GM18951 (cell line): ENCODE measurements around the gene COPG2.
"Not testable (repeated sequence)": the region's sequence is repeated elsewhere in the genome, so short reads cannot be mapped to it uniquely, and the experiment has no call there.

Experiments used
- POLR2A ChIP-seq: IDR thresholded peaks from 4 replicates; pipeline ENCODE4 v1.6.1; 2011; ENCODE audit warnings: mild to moderate bottlenecking; ENCODE audit not compliant: insufficient read length, insufficient read depth; ENCODE audit errors: extremely low read depth
- in situ Hi-C: fragments of 300-500 bp; cut with MboI; formaldehyde crosslinking; loops from one replicate; pipeline ENCODE4 v1.12.0; 2022; ENCODE audit warnings: low sequenced_read_pairs, mixed read lengths, inconsistent platforms; ENCODE audit not compliant: unreplicated experiment

Gene COPG2

DNA sequence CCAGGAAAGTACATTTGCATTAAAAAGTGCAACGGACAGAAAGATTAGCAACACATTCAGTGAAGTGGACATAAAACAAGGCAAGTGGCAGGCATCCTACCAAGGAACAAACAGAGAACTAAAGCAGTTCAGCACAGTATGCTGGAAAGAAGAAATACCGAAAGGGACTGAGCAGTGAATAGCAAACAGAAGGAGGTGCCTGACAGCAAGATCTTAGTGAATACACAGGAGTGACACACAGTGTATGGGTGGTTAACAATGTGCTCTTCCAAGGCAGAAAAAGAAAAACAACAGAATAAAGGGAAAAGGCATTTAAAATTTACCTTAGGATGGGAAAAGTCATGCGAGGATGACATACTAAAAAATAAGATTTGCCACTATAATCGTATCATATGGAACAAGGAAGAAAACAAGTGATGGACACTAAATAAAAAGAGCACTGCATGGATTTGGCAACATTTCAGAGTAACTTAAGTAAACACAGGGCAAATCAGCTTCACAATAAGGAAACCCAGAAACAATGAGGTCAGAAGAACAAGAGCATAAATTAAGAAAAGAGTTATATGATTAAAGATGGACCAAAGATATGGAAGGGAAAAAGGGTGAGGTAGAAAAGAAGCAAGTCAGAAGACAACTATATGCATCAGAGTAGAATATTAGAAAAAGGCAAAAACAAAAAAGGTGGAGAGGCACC is 147.1 kb downstream of the COPG2 start:
- no peak for TF ChIP-seq POLR2A
- in situ Hi-C loops = no loop called here

DNA sequence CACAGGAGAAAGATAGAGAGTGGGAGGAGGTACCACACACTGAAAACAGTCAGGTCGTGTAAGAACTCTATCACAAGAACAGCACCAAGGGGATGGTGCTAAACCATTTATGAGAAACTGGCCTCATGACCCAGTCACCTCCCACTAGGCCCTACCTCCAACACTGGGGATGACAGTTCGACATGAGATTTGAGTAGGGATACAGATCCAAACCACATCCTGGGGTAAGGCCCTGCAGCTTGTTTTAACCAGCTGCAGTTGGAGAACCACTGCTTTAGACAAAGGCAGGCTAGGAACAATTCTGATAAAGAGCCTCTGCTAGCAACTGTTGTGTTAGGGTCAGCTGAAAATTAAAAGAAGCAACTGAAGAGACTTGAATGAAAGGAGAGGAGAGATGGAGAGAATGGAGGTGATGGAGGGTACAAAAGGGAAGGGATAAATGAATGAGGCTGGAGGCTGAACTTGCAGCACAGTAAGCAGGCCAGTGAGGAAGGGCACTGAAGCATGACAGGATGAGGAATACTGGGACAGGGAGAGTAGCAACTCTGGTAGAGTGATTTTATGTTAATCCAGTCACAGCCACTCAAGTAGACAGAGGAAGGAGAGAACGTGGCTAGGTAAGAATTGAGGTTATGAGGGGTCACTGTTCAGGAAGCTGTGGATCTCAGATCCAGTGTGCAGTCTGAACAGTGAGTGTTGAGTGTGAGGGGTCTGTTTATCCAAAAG is 153.1 kb downstream of the COPG2 start:
- no peak for TF ChIP-seq POLR2A
- in situ Hi-C loops = no loop called here

DNA sequence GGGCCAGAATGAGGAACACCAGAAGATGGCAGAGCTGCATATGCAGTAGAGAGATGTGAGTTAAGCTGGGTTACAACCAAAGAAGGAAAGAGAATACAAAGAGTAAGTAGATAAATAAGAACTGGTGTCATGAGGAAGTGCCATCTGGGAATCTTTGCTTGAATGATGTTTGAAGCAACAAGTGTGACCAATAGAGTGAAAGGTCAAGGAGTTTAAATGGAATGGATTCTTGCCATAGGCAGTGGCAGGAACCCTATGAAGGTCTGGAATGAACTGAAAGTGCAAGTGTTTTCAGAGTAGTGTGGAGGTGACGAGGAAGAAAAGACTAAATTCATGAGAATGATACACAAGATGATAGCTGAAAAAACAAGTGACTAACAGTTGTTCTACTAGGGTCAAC is 155.1 kb downstream of the COPG2 start:
- no peak for TF ChIP-seq POLR2A
- in situ Hi-C loops = no loop called here

DNA sequence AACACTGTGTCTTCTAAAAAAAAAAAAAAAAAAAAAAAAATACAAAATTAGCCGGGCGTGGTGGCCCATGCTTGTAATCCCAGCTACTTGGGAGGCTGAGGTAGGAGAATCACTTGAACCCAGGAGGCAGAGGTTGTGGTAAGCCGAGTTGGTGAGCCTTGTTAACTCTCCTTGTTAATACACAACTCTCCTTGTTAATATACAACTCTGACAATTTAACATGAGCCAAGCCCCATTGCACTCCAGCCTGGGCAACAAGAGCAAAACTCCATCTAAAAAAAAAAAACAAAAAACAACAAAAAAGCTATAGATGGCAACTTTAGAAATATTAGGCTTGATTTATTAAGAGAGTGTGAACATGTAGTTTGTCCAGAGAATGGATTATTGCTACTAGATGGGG is 156.5 kb downstream of the COPG2 start:
- in situ Hi-C loops = not testable (repeated sequence)

DNA sequence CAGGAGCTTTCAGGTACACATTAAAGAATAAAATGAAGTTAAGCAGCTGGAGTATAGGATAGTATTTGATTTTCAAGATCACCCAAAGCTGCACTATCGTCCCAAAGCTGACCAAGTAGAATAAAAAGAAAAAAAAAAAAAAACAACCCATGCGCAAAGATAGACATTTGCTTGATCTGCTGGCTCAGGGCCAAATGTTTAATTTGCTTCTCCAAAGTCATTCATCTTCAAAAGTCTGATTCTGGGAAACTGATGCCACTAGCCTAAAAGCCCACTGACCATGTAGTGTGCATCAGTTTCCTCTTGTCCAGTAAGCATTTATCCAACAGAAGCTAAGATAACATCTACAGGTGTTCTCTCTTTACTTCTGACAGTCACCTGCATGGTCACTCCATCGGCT is 162.2 kb downstream of the COPG2 start:
- in situ Hi-C loops = no loop called here
- TF ChIP-seq POLR2A = no peak

DNA sequence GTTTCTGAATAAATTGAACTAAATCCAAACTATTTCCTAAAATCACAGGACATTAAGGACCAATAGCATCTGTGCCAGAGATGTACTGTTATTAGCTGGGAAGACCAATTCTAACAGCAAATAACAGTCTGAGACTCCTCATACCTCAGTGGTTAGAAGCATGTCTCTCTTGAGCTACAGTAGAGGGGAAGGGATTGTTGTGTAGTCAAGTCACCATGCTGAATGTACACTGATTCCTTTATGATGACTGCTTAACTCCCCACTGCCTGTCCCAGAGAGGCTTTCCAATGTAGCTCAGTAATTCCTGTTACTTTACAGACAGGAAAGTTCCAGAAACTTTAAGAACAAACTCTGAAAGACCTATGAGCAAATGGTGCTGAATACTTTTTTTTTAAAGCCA is 162.8 kb downstream of the COPG2 start:
- in situ Hi-C loops = no loop called here
- no peak for TF ChIP-seq POLR2A

DNA sequence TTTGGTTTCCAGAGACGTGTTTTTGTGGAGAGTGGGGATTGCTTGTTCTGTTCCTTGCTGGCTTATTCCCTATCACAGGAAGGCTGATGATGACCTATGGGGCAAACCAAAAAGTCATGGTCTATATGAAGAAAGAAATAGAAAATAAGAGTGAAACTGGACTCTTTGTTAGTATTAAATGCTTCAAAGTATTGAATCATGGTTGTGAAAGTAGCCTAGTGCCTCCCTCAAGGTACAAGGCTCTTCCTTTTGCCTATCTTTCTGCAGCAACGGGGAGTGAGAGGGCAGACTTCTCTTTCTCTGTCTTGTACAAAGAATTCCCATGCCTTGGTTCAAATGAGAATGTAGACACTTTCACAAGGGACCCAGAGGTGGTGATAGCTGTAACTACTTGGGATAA is 167.6 kb downstream of the COPG2 start:
- in situ Hi-C loops = no loop called here

DNA sequence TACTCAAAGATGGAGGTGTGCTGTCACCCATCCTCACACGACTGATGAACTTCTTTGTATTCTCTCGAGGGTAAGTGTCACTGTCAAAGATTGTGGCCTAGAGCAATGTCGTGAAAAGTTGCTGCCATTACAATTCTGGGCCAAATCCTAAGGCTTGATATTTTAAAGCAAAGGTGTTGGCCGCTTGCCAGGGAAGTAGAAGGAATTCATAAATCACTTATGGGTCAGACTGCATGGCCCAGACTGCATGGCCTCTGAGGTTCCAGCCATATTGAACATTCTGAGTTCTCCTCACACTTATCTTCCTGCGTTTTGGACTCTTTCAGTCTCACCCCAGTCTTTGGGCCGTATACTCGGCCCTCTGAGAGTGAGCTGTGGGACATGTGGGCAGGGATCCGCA is 168.1 kb downstream of the COPG2 start:
- no peak for TF ChIP-seq POLR2A
- in situ Hi-C loops = no loop called here

More for the DNA sequence above, 167.6 kb downstream of the COPG2 start:
- TF ChIP-seq POLR2A = no peak

DNA sequence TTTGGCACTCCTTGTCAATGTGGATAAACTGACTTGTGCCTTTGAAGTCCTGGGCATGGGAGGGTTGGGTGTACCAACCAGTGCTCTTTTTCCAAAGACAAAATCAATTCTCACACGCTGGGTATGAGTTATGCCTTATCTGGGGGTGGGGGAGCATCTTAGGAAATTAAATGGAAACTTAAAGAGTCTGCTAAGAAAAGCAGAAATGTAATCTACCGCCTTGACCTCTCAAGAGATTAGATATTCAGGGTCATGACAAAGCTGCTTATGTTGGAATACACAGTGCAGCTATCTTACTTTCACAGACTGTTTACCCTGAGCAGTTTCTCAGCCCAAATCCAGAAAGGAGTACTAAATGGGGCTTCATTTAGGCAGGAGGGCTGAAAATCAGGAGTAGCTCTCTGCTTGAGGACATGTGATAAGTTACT is 174.1 kb downstream of the COPG2 start:
- TF ChIP-seq POLR2A = no peak
- in situ Hi-C loops = no loop called here

DNA sequence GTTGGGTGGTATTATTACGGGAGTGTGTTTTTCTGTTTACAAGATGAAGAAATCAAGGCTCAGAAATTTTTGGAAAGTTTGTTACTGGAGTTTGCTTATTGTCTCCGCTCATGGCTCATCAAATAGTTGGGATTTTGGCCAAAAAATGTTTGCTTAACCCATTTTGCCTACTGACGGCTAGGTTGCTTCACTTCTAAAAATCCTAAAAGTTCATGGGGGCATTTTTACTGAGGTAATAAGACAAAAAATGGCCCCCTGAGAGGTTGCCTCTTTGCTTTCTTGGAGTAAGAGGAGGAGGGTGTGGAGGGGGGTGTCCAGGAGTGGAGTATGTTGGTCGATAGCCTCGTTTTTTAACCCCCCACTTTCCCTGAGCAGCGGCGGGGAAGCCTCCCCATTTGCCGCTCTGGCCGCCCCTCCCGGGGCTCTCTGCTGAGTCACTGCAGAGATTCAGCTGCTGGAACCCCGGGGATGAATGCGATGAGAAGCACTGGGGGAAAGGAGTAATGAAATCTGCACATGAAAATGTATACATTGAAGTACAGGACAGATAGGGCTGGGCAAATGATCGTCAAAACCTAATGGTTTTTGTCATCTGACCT is 175.2 kb downstream of the COPG2 start:
- no peak for TF ChIP-seq POLR2A
- in situ Hi-C loops = no loop called here

DNA sequence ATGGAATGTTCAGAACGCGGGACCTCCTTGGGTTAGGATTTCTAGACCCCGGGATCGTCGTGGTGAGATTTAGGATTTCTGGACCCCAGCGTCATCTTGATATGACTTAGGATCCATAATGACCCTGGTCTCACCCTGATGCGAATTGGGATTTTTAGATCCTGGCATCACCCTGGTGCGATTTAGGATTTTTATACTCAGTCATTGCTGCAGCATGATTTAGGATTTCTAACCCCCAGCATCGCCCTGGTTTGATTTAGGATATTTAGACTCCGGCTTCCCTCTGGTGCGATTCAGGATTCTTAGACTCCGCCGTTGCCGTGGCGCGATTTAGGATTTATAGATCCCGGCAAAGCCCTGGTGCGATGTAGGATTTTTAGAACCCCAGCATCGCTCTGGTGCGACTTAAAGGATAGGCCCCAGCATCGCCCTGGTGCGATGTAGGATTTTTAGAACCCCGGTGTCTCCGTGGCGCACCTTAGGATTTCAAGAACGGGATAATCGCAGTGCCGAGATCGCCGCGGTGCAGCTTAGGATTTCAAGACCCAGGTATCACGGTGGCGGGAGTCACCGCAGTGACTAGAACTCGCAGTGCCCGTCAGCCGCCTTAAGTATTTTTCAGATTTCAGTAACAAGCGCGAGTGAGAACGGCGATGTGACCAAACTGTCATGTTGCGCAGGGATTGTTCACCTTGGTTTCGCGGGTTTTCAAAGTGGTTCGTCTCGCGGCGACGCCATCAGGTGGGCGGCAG is 175.8 kb downstream of the COPG2 start:
- TF ChIP-seq POLR2A = no peak
- in situ Hi-C loops = no loop called here

DNA sequence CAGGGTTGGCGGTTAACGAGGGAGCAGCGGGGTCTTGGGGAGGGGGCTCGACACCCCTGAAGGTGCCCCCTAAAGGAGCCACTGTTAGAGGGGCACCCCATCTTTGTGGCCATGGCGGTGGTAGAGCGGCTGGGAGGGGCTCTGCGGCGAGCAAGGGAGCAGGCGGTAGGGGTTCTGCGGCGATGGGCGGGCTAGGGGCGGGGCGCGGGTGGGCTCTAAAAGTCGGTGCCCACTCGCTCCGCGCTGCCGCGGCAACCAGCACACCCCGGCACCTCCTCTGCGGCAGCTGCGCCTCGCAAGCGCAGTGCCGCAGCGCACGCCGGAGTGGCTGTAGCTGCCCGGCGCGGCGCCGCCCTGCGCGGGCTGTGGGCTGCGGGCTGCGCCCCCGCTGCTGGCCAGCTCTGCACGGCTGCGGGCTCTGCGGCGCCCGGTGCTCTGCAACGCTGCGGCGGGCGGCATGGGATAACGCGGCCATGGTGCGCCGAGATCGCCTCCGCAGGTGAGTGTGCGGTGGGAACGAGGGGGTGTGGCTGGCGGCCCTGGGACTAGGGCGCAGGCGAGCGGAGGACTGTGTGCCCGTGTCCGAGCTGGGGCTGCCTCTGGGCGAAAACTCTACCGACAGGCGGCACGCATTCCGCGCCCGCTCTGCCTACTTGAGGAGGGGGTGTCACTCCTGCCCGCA is 176.6 kb downstream of the COPG2 start, which contains the start of gene MEST:
TSS of gene MEST (plus strand) at position 245 of the 682 bp plus-strand sequence. CDS start at position 474, 229 bp downstream.
- no peak for TF ChIP-seq POLR2A
- in situ Hi-C loops = no loop called here

DNA sequence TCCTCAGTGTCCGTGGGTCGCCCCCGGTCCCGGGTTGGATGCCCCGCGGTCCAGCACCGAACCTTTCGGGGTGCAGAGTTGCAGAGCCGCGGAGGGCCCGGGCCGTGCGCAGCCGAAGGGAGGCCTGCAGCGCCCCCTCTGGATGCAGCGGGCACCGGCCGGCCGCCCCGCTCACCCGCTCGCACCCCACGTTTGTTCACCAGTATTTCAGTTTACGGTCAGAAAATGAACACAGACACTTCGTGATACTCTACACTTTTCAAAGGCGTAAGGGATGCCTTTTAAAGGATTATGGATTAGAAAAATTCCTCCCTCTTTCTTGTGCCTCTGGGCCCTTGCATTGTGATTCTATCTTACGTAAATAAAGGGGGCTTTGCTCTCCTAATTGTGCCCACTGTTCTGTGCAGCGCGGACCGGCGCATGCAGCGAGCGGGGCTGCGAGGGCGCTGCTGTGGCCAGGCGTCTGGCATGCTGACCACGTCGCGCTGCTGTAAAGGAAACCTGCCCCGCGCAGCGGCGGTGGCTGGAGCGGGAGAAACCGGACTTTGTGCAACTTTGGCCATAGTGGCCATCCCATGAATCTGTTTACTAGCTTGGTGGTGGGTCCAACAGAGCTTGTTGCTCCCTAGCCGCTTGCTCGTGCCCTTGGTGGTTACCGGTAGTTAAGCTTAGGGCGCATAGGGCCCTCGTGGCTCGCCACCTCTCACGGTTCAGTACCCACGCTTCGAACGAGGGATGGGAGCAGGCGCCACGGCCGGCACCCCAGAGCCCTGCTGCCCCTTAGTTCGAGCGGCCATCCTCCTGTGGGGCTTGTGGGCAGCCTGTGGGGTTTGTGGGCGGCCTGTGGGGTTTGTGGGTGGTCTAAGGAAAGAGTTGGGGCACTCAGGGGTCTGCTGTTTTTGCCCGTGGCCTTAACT is 177.4 kb downstream of the COPG2 start:
- no peak for TF ChIP-seq POLR2A
- in situ Hi-C loops = no loop called here
